ENCODE data around the gene WDR20.

GRCh38 chr14:102223682-102224081, 84.0 kb downstream of the WDR20 start:
- no peak for TF ChIP-seq CTCF (IDR thresholded peaks at IDR 0.05)
- no peak for TF ChIP-seq POLR2A (IDR thresholded peaks at IDR 0.05)

All from esophagus squamous epithelium (tissue), 4 donors.